Chondrocyte (in vitro differentiated cells): ENCODE measurements around the gene CXXC5. TPM values are rescaled to one million over a fixed set of nuclear protein-coding genes. Genes with fewer than 3 reads are reported as not detected.

Experiments
- DNase-seq: peaks from one replicate; pipeline ENCODE4 v3.0.0; 2021; ENCODE audit warnings: mixed read lengths, low spot score
- H3K27ac Mint-ChIP-seq: one replicate; pipeline ENCODE4 v1.8.0; 2021; ENCODE audit warnings: mild to moderate bottlenecking, moderate library complexity, mixed read lengths; ENCODE audit not compliant: unreplicated experiment
- H3K27me3 Mint-ChIP-seq: 2 replicates; pipeline ENCODE4 v1.8.0; 2021; ENCODE audit warnings: low read depth, mixed read lengths
- H3K36me3 Mint-ChIP-seq: 2 replicates; pipeline ENCODE4 v1.8.0; 2021; ENCODE audit warnings: low read depth, mixed read lengths
- H3K4me1 Mint-ChIP-seq: 2 replicates; pipeline ENCODE4 v1.8.0; 2021; ENCODE audit warnings: low read depth, mild to moderate bottlenecking, mixed read lengths
- H3K4me3 Mint-ChIP-seq: one replicate; pipeline ENCODE4 v1.8.0; 2021; ENCODE audit warnings: mild to moderate bottlenecking, moderate library complexity, mixed read lengths; ENCODE audit not compliant: unreplicated experiment
- H3K9me3 Mint-ChIP-seq: 2 replicates; pipeline ENCODE4 v1.8.0; 2021; ENCODE audit warnings: low read depth, mixed read lengths
- CTCF ChIP-seq: fragments of 200-600 bp; sonication (generic); IDR thresholded peaks from 2 replicates; pipeline ENCODE4 v1.5.0; 2021; ENCODE audit warnings: antibody characterized with exemption, mild to moderate bottlenecking, moderate library complexity
- total RNA-seq: library from RNA; stranded (reverse); gene quantifications from 3 replicates; pipeline ENCODE4 v1.2.1, GENCODE V29; 2021

CXXC5 gene
- total RNA-seq, 1 donor from 2014 or later: 144 TPM

GRCh38 chr5:139669662-139670368 lies 21.7 kb downstream of the CXXC5 start:
- peaks cover 90% of the 10 kb centered on the region for H3K4me1 Mint-ChIP-seq

GRCh38 chr5:139670369-139671095 lies 22.4 kb downstream of the CXXC5 start:
- peak overlapping the region; percentile 34 for H3K4me3 Mint-ChIP-seq

More at GRCh38 chr5:139669662-139670368, 21.7 kb downstream of the CXXC5 start:
- Mint-ChIP-seq H3K27me3 (no peaks in the 10 kb centered on the region), H3K36me3 (peaks cover 1% of the 10 kb centered on the region), H3K27ac (peak overlapping the region; percentile 96), H3K9me3 (no peaks in the 10 kb centered on the region), H3K4me3 (no peak overlapping the region)
- no peak for TF ChIP-seq CTCF
- DNase-seq: no peak

GRCh38 chr5:139671096-139671841 lies 23.1 kb downstream of the CXXC5 start:
- H3K36me3 Mint-ChIP-seq: peaks cover 3% of the 10 kb centered on the region
- peak overlapping the region; percentile 41 for H3K4me3 Mint-ChIP-seq
- no peak for DNase-seq
- TF ChIP-seq CTCF: no peak
- no peaks in the 10 kb centered on the region for H3K9me3 Mint-ChIP-seq
- peaks cover 88% of the 10 kb centered on the region for H3K4me1 Mint-ChIP-seq
- H3K27ac Mint-ChIP-seq: peak overlapping the region; percentile 96
- H3K27me3 Mint-ChIP-seq: no peaks in the 10 kb centered on the region

More at GRCh38 chr5:139670369-139671095, 22.4 kb downstream of the CXXC5 start:
- Mint-ChIP-seq H3K36me3 (peaks cover 3% of the 10 kb centered on the region), H3K27me3 (no peaks in the 10 kb centered on the region), H3K9me3 (no peaks in the 10 kb centered on the region), H3K27ac (peak overlapping the region; percentile 96), H3K4me1 (peaks cover 93% of the 10 kb centered on the region)
- no peak for DNase-seq
- peak; percentile 75 for TF ChIP-seq CTCF

GRCh38 chr5:139675213-139675612 lies 27.1 kb downstream of the CXXC5 start:
- no peak for TF ChIP-seq CTCF
- Mint-ChIP-seq H3K27me3 (no peaks in the 10 kb centered on the region), H3K9me3 (no peaks in the 10 kb centered on the region), H3K4me1 (peaks cover 91% of the 10 kb centered on the region), H3K27ac (peak overlapping the region; percentile 76), H3K36me3 (peaks cover 6% of the 10 kb centered on the region), H3K4me3 (no peak overlapping the region)
- no peak for DNase-seq

GRCh38 chr5:139675825-139676224 lies 27.7 kb downstream of the CXXC5 start:
- TF ChIP-seq CTCF: no peak
- no peaks in the 10 kb centered on the region for H3K9me3 Mint-ChIP-seq
- peak overlapping the region; percentile 76 for H3K27ac Mint-ChIP-seq
- no peaks in the 10 kb centered on the region for H3K27me3 Mint-ChIP-seq
- H3K36me3 Mint-ChIP-seq: peaks cover 6% of the 10 kb centered on the region
- no peak for DNase-seq
- no peak overlapping the region for H3K4me3 Mint-ChIP-seq
- H3K4me1 Mint-ChIP-seq: peaks cover 87% of the 10 kb centered on the region
